WTC11 (cell line): ENCODE measurements around the gene HOXA10. TPM values are rescaled to one million over a fixed set of nuclear protein-coding genes. Genes with fewer than 3 reads are reported as not detected.

Experiments used
- ATAC-seq: fragments of 200-7000 bp; cut with Tn5 transposase; 2 replicates; pipeline ENCODE4 v1.10.0; 2021; ENCODE audit warnings: mild to moderate bottlenecking, moderate library complexity
- CTCF ChIA-PET: fragments of 300-600 bp; sonication (Branson Sonifier 250); formaldehyde crosslinking; loops from one replicate; lab custom pipeline; 2021; ENCODE audit warnings: antibody characterized with exemption; lab: Charles Lee
- POLR2A ChIA-PET: fragments of 350-600 bp; sonication (Branson Sonifier 250); formaldehyde crosslinking; loops from one replicate; lab custom pipeline; 2021; ENCODE audit warnings: antibody characterized with exemption; lab: Charles Lee
- DNase-seq: peaks from one replicate; pipeline ENCODE4 v3.0.0; 2021; ENCODE audit warnings: low spot score
- H3K27ac Mint-ChIP-seq: 2 replicates; pipeline ENCODE4 v1.8.0; 2021; ENCODE audit warnings: mixed read lengths
- H3K27me3 Mint-ChIP-seq: 2 replicates; pipeline ENCODE4 v1.8.0; 2021; ENCODE audit warnings: low read depth, mild to moderate bottlenecking, moderate library complexity, mixed read lengths
- H3K36me3 Mint-ChIP-seq: 2 replicates; pipeline ENCODE4 v1.8.0; 2021; ENCODE audit warnings: mixed read lengths
- H3K4me1 Mint-ChIP-seq: 2 replicates; pipeline ENCODE4 v1.8.0; 2022; ENCODE audit warnings: mixed read lengths
- H3K4me3 Mint-ChIP-seq: 2 replicates; pipeline ENCODE4 v1.8.0; 2021; ENCODE audit warnings: mild to moderate bottlenecking, moderate library complexity, mixed read lengths
- H3K9me3 Mint-ChIP-seq: 2 replicates; pipeline ENCODE4 v1.8.0; 2021; ENCODE audit warnings: mixed read lengths
- AR ChIP-seq: fragments of 250-450 bp; sonication (Bioruptor Pico); IDR thresholded peaks from 2 replicates; pipeline ENCODE4 v1.9.0; 2021; ENCODE audit warnings: mild to moderate bottlenecking
- ATF1 ChIP-seq: sonication (generic); formaldehyde crosslinking; IDR thresholded peaks from 2 replicates; pipeline ENCODE4 v1.8.1; 2023; ENCODE audit warnings: mild to moderate bottlenecking, moderate library complexity, missing genetic modification reagents
- ATF2 ChIP-seq: sonication (generic); formaldehyde crosslinking; IDR thresholded peaks from 2 replicates; pipeline ENCODE4 v1.8.1; 2022; ENCODE audit warnings: low read depth, missing genetic modification reagents, borderline replicate concordance
- ATF3 ChIP-seq: sonication (generic); formaldehyde crosslinking; conservative IDR thresholded peaks from 2 replicates; pipeline ENCODE4 v1.8.1; 2022; ENCODE audit warnings: mild to moderate bottlenecking, missing genetic modification reagents
- ATF6 ChIP-seq: sonication (generic); formaldehyde crosslinking; IDR thresholded peaks from 2 replicates; pipeline ENCODE4 v1.8.1; 2023; ENCODE audit warnings: mild to moderate bottlenecking, missing genetic modification reagents
- E2F5 ChIP-seq: sonication (generic); formaldehyde crosslinking; IDR thresholded peaks from 2 replicates; pipeline ENCODE4 v1.8.1; 2022; ENCODE audit warnings: mild to moderate bottlenecking, moderate library complexity, missing genetic modification reagents
- ERG ChIP-seq: fragments of 250-450 bp; sonication (Bioruptor Pico); IDR thresholded peaks from 2 replicates; pipeline ENCODE4 v1.8.0; 2021; ENCODE audit warnings: mild to moderate bottlenecking
- GABPB1 ChIP-seq: sonication (generic); formaldehyde crosslinking; IDR thresholded peaks from 2 replicates; pipeline ENCODE4 v1.8.1; 2023; ENCODE audit warnings: mild to moderate bottlenecking, missing genetic modification reagents
- JAZF1 ChIP-seq: fragments of 250-450 bp; sonication (Bioruptor Pico); IDR thresholded peaks from 2 replicates; pipeline ENCODE4 v1.9.0; 2021; ENCODE audit warnings: moderate library complexity, mild to moderate bottlenecking, inconsistent platforms
- KAT7 ChIP-seq: sonication (generic); formaldehyde crosslinking; IDR thresholded peaks from 2 replicates; pipeline ENCODE4 v1.8.1; 2023; ENCODE audit warnings: missing genetic modification reagents, mild to moderate bottlenecking, borderline replicate concordance
- MAX ChIP-seq: sonication (generic); formaldehyde crosslinking; IDR thresholded peaks from 2 replicates; pipeline ENCODE4 v1.8.0; 2022; ENCODE audit warnings: mild to moderate bottlenecking, missing genetic modification reagents
- NFE2L1 ChIP-seq: sonication (generic); formaldehyde crosslinking; IDR thresholded peaks from 2 replicates; pipeline ENCODE4 v1.8.1; 2023; ENCODE audit warnings: missing genetic modification reagents
- NR1H2 ChIP-seq: sonication (generic); formaldehyde crosslinking; IDR thresholded peaks from 2 replicates; pipeline ENCODE4 v1.9.0; 2021; ENCODE audit warnings: mild to moderate bottlenecking, moderate library complexity, missing genetic modification reagents
- NR2C2 ChIP-seq: sonication (generic); formaldehyde crosslinking; IDR thresholded peaks from 2 replicates; pipeline ENCODE4 v1.8.0; 2022; ENCODE audit warnings: mild to moderate bottlenecking, missing genetic modification reagents
- RORB ChIP-seq: fragments of 250-450 bp; sonication (Bioruptor Pico); IDR thresholded peaks from 2 replicates; pipeline ENCODE4 v1.9.0; 2021; ENCODE audit warnings: mild to moderate bottlenecking
- SP1 ChIP-seq: sonication (generic); formaldehyde crosslinking; conservative IDR thresholded peaks from 2 replicates; pipeline ENCODE4 v1.8.1; 2022; ENCODE audit warnings: missing genetic modification reagents
- USF1 ChIP-seq: sonication (generic); formaldehyde crosslinking; IDR thresholded peaks from 2 replicates; pipeline ENCODE4 v1.8.0; 2022; ENCODE audit warnings: mild to moderate bottlenecking, missing genetic modification reagents
- ZNF671 ChIP-seq: fragments of 250-450 bp; sonication (Bioruptor Pico); IDR thresholded peaks from 2 replicates; pipeline ENCODE4 v1.8.0; 2021; ENCODE audit warnings: mild to moderate bottlenecking
- ZSCAN18 ChIP-seq: fragments of 250-450 bp; sonication (Bioruptor Pico); IDR thresholded peaks from 2 replicates; pipeline ENCODE4 v2.1.2; 2022; ENCODE audit warnings: mild to moderate bottlenecking, moderate library complexity
- total RNA-seq: library from RNA; stranded (reverse); gene quantifications from 3 replicates; pipeline ENCODE4 v1.2.3, GENCODE V29; 2021

The HOXA10 gene
- total RNA-seq, 1 experiment from 2014 or later, result 0.07 TPM

GRCh38 chr7:27153526-27153925, 20.6 kb downstream of the HOXA10 start (continued):
- TF ChIP-seq NR1H2 (CRISPR knock-in tag), result no peak
- TF ChIP-seq ZNF671 (CRISPR knock-in tag), result no peak
- no peak for TF ChIP-seq ZSCAN18 (CRISPR knock-in tag)
- TF ChIP-seq USF1 (CRISPR knock-in tag), result no peak
- TF ChIP-seq GABPB1 (CRISPR knock-in tag), result no peak
- TF ChIP-seq SP1, result no peak
- no peak for TF ChIP-seq ATF1 (CRISPR knock-in tag)
- no peak for TF ChIP-seq NFE2L1 (CRISPR knock-in tag)

- Mint-ChIP-seq H3K4me3 (no peak overlapping the region), H3K36me3 (peaks cover 3% of the 10 kb centered on the region), H3K4me1 (peaks cover 28% of the 10 kb centered on the region), H3K9me3 (no peaks in the 10 kb centered on the region), H3K27ac (no peak overlapping the region), H3K27me3 (peaks cover 100% of the 10 kb centered on the region)
- ChIA-PET POLR2A (no interaction called here), CTCF (interaction anchor here (1.1 to 4.0 kb wide), 4 partner anchors 9 to 30 kb away, joined by 4 to 74 read pairs (median 11); partner anchors contain the start of gene HOXA5)
- ATAC-seq (no peak), DNase-seq (no peak)
- no peak for TF ChIP-seq ATF6 (CRISPR knock-in tag)
- no peak for TF ChIP-seq KAT7 (CRISPR knock-in tag)
- no peak for TF ChIP-seq RORB (CRISPR knock-in tag)
- TF ChIP-seq MAX (CRISPR knock-in tag), result no peak
- no peak for TF ChIP-seq ERG (CRISPR knock-in tag)
- no peak for TF ChIP-seq AR (CRISPR knock-in tag)
- TF ChIP-seq USF1 (CRISPR knock-in tag), result no peak
- no peak for TF ChIP-seq E2F5 (CRISPR knock-in tag)
- no peak for TF ChIP-seq NR2C2 (CRISPR knock-in tag)
- no peak for TF ChIP-seq JAZF1
- no peak for TF ChIP-seq GABPB1 (CRISPR knock-in tag)
- no peak for TF ChIP-seq ATF2 (CRISPR knock-in tag)
- no peak for TF ChIP-seq ATF3 (CRISPR knock-in tag)
Measured at GRCh38 chr7:27152816-27153442, 21.2 kb downstream of the HOXA10 start.
